Measurements from ENCODE around the gene HPSE2.
"Not testable (repeated sequence)": the region's sequence is repeated elsewhere in the genome, so short reads cannot be mapped to it uniquely, and the experiment has no call there.

HPSE2 gene

GRCh38 chr10:98560565-98560964 lies 675.1 kb downstream of the HPSE2 start:
- no peak for DNase-seq (ENCODE audit: low read depth)

DNA sequence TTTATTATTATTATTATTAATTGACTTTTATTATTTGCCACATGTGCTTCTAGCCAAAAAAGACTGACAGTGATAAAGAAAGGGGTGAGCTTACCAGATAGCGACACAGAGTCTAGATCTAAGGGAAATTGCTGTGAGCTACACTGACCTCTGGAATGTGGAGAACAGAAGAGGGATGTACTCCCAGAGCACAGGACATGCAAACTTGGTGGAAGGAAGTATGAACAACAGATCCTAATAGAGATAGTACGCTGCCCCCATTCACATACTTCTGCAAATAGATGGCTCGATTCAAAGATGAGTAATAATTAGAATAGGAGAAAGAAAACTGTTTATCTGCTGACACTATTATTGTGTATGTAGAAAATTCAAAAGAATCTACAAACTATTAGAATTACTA lies 679.6 kb downstream of the HPSE2 start:
- no peak for DNase-seq (ENCODE audit: low read depth)

- no peak for DNase-seq (ENCODE audit: low read depth)
Measured at GRCh38 chr10:98555021-98555619, 680.5 kb downstream of the HPSE2 start.

DNA sequence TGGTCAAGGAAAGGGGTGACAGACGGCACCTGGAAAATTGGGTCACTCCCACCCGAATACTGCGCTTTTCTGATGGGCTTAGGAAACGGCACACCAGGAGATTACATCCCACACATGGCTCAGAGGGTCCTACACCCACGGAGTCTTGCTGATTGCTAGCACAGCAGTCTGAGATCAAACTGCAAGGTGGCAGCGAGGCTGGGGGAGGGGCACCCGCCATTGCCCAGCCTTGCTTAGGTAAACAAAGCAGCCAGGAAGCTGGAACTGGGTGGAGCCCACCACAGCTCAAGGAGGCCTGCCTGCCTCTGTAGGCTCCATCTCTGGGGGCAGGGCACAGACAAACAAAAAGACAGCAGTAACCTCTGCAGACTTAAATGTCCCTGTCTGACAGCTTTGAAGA lies 694.1 kb downstream of the HPSE2 start:
- not testable (repeated sequence) for DNase-seq (ENCODE audit: low read depth)

DNA sequence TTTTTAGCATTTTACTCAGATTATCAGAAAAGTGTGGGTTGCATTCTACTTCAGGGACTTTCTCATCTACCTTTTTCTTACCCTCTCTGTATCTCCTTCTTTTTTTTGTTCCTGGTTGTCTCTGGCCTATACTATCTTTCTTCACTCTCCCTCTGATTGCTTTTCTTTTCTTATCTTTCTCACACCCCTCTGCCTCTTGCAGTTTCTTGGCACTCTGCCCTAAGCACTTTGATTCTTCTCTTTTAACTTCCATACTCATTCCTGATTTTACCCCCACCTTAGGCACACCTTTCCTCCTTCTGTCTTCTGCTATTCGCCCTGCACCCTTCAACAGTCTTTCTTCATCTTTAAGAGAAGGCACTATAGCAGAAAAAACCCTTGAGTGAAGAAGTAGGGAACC lies 696.1 kb downstream of the HPSE2 start:
- DNase-seq (ENCODE audit: low read depth): no peak

GRCh38 chr10:98538472-98538871 lies 697.2 kb downstream of the HPSE2 start:
- no peak for DNase-seq (ENCODE audit: low read depth)

DNA sequence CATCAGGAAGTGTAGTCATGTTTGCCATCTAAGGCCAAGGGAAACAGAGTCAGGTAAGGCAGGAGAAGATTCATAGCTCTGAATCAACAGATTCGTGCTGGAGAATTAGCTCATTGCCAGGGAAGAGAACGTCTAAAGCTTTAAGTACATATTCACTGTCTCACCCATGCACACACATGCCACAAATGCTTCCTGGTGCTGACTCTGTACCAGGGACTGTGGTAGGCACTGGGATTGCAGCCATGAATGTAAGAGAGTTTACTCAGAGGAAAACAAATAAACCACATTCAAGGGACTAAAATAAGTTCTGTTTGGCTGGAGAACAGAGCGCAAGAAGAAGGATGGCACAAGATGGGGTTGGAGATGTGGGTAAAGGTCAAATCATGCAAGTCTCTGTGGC lies 699.1 kb downstream of the HPSE2 start:
- no peak for DNase-seq (ENCODE audit: low read depth)

GRCh38 chr10:98533746-98534445 lies 701.8 kb downstream of the HPSE2 start:
- no peak for DNase-seq (ENCODE audit: low read depth)

- no peak for DNase-seq (ENCODE audit: low read depth)
Measured at GRCh38 chr10:98533241-98533640, 702.4 kb downstream of the HPSE2 start.

DNA sequence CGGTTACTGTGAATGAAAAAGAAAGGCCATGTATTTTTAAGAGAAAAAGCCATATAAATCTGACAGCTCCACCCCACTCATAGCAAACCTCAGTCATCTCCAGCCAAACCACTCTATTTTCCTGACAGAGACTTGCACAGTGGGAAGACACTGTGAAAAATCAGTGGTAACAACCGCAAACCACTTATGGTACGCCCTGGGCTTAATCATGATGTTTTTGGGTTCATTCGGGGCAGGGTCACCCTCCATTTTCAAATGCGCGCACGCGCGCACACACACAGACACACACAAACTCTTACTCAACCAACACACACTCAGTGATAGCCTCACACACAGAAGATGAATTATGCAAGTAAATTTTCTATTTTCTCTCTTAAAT lies 706.9 kb downstream of the HPSE2 start:
- no peak for DNase-seq (ENCODE audit: low read depth)

GRCh38 chr10:98528166-98528804 lies 707.4 kb downstream of the HPSE2 start:
- no peak for DNase-seq (ENCODE audit: low read depth)

- DNase-seq (ENCODE audit: low read depth): no peak
Measured at GRCh38 chr10:98525969-98526368, 709.7 kb downstream of the HPSE2 start.

DNA sequence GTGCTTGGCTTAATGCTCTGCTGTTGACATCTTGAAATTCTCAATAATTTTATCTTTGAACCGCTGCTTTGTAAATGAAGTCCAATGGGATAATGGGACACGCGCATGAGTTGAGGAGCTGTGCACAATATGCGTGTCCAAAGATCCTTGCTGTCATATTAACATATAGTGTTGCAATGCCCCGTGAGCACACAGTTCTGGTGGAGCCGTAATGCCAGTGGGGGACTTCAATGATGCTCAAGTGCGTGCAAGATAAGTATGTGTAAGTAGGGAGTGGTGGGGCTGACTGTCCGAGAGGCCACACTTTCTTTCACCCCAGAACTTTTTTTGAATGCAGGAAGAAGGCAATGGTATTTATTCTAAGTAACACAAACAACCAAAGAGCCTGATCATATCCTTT lies 711.5 kb downstream of the HPSE2 start:
- no peak for DNase-seq (ENCODE audit: low read depth)

DNA sequence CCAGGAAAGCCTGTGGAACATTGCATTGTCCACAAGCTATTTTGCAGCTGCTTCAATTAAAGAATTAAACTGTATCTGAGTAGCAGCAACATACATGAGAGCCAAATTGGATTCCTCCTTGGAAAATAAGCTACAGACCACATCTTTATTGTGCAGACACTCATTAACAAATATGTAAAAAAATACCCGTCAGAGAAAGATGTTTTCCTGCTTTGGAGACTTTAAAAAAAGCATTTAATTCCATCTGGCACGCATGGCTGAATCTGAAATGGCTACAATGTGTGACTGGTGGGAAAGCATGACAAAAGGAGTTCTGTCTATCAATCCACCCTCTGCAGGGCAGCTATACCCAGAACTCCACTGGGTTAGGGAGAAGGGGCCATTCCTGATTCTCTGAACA lies 715.8 kb downstream of the HPSE2 start:
- no peak for DNase-seq (ENCODE audit: low read depth)

DNA sequence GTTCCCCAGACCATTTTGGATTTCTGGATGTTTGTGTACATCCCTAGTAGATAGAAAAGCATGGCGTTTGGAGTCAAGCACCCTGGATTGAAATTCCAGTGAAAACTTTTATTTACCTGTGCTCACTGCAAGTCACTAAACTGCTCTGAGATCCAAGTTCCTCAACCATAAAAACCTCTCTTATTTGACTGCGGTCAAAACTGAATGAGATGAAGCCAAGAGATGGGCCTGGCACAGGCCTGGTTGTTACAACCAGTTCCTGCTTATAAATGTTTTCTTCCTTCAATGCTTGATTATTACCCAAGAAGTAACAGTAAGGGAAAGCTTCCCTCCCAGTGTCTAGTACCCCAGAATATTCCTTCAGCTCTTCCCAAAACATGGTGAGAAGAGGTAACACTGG lies 718.0 kb downstream of the HPSE2 start:
- no peak for DNase-seq (ENCODE audit: low read depth)

DNA sequence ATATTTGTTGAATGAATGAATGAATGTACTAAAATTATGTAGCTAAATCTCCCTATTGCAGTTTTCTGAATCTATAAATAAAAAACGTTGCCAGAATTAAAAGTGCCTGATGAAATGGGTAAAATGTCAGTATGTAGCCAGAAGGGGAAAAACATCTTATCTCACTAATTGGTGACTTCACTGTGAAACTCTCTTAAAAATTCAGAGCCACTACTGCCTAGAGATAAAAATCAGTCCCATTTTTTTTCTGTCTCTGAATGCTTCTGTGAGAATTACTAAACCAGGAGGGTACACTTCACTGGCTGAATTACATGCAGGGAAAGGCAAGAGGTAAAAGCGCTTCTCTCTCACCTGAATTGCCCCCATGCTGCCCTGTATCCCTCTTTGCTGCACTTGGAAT lies 719.3 kb downstream of the HPSE2 start:
- no peak for DNase-seq (ENCODE audit: low read depth)

DNA sequence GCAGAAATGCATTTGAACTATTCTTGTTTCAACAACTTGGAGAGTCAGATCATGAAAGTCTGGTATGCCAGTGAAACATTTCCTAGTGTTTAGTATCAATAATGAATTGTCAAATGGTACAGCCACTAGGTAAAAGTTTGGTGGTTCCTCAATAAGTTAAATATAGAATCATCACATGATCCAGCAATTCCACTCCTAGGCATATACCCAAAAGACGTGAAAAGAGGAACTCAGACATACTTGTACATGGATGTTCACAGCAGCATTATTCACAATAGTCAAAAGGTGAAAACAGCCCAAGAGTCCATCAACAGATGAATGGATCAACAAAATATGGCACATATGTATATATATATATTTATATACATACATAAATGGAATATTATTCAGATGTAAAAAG lies 721.9 kb downstream of the HPSE2 start:
- DNase-seq (ENCODE audit: low read depth): no peak

DNA sequence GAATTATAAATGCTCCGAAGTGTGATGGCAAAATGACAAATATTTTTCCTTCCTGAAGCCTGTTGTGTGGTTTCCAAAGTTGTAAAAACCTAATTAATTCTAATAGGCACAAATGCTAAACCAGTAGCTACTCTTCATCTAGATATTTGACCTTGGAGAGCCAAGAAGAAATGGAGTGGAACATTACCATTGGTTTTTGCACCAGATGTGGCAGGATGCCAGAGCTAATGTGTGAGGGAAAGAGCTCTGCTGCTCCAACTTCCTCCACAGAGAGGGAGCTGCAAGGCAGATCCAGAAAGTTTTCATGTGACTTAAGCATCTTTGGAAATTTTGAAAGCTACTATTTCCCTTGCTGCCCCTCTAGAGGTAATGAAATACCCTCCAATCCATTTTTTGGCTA lies 723.8 kb downstream of the HPSE2 start:
- no peak for DNase-seq (ENCODE audit: low read depth)

DNA sequence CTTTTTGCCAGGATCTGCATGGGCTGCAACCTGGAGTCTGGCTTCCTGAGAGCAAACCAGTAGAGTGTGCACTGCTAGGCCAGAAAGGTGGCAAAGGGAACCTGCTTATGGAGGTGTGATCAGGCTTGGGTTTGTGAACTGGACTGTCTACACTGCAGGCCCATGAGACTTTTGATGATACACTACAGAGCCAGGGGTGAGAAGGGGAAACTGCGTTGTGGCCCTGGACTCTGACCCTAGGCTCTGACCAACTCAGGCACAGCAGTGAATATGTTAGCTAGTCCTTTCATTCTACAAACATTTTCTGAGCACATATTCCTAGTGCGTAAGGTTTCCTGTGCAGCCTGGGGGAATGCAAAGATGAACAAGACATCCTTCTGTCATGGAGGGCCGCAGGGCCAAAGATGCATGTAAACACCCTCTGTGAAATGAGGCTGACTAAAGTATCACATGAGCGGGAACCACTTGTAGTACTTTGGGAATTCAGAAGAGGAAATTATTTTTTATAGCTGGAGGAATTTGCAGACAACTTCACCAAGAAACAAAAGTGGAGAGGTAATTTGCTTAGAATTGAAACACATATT lies 725.1 kb downstream of the HPSE2 start:
- DNase-seq (ENCODE audit: low read depth): no peak

DNA sequence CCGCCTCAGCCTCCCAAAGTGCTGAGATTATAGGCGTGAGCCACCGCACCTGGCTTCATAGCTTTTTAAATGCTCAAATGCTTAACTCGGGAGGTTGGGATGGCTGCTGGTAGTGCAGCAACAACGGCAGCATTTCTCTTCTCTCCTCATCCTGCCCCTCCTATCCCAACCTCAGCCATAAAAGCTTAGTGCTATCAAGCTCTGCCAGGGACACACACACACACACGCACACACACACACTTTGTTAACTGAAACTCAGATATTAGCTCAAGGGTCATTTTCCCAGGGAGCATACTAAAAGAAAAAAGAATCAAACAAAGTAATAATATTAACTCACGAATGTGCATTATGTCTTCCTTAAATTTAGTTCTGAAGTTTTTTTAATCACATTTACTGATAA lies 725.9 kb downstream of the HPSE2 start:
- no peak for DNase-seq (ENCODE audit: low read depth)

DNA sequence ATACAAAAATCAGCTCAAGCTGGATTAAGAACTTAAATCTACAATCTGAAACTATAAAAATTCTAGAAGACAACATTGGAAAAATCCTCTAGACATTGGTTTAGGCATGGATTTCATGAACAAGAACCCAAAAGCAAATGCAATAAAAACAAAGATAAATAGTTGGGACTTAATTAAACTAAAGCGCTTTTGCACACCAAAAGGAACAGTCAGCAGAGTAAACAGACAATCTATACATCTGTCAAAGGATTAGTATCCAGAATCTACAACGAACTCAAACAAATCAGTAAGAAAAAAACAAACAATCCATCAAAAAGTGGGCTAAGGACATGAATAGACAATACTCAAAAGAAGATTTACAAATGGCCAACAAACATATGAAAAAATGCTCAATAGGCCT lies 733.1 kb downstream of the HPSE2 start:
- not testable (repeated sequence) for DNase-seq (ENCODE audit: low read depth)

DNA sequence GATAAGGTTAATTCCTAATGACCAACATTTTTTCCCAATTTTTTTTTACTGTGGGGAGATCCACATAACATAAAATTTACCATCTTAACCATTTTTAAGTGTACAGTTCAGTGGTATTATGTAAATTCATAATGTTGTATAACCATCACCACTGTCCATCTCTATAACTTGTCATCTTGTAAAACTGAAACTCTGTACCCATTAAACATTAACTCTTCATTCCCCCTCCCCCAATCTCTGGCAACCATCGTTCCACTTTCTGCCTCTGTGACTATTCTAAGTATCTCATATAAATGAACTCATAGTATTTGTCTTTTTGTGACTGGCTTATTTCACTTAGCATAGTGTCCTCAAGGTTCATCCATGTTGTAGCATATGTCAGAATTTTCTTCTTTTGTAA lies 742.9 kb downstream of the HPSE2 start:
- DNase-seq (ENCODE audit: low read depth): no peak
